Bronchial epithelial cell (primary cell): ENCODE results near the gene XDH. TPM values are rescaled to one million over a fixed set of nuclear protein-coding genes. Genes with fewer than 3 reads are reported as not detected.
A peak's percentile ranks its signal among the peaks of the same experiment; 100 is the strongest.

Experiments used
- DNase-seq: peaks from one replicate; pipeline ENCODE4 v3.0.0-alpha.2; 2010; ENCODE audit warnings: low read depth
- FAIRE-seq: peaks from 2 replicates; lab custom pipeline; 2011; peaks lifted over from hg19 to GRCh38; lab: Jason Lieb, UNC
- H3K27me3 ChIP-seq: 2 replicates; pipeline ENCODE4 v1.5.1; 2011; ENCODE audit warnings: low read length; ENCODE audit not compliant: control insufficient read depth, insufficient read depth
- H3K36me3 ChIP-seq: 2 replicates; pipeline ENCODE4 v1.5.1; 2011; ENCODE audit warnings: low read length; ENCODE audit not compliant: control insufficient read depth, insufficient read depth
- H3K4me3 ChIP-seq: 2 replicates; pipeline ENCODE4 v1.5.1; 2011; ENCODE audit warnings: mild to moderate bottlenecking, low read depth, low read length, control low read depth
- CTCF ChIP-seq: IDR thresholded peaks from 2 replicates; pipeline ENCODE4 v1.5.1; 2011; ENCODE audit warnings: mild to moderate bottlenecking, moderate library complexity, low read length, control low read depth, inconsistent platforms; ENCODE audit not compliant: insufficient read depth, severe bottlenecking
- total RNA-seq: library from RNA; depleted of rRNA; stranded (reverse); fragments of >200 nt; gene quantifications from 2 replicates; pipeline ENCODE4 v1.2.1, GENCODE V29; 2014

Gene XDH
- total RNA-seq, 1 donor from 2014 or later: 6.1 TPM

GRCh38 chr2:31426096-31426495 is 11.6 kb upstream of the XDH start:
- no peaks in the 10 kb centered on the region for H3K36me3 ChIP-seq
- no peak for DNase-seq
- H3K4me3 ChIP-seq: no peak overlapping the region
- no peak for TF ChIP-seq CTCF
- no peak for FAIRE-seq
- no peaks in the 10 kb centered on the region for H3K27me3 ChIP-seq

DNA sequence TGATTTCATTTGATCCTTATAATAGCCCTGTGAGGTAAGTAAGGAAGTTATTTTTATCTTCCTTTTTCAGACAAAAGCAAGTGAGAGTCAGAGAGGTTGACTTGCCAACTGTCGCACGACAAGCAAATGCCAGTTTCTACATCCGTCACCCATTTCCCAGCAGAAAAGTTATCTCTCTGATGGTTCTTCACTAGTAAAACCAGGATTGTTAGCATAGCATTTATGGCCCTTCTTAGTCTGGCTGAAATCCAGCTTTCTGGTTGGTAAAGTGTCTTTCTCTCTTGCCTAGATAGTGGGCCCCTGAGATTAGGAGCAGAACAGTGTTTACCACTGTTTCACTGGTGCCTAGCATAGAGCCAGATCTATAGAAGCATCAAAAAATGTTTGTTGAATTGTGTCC is 7.1 kb upstream of the XDH start:
- FAIRE-seq: no peak
- no peaks in the 10 kb centered on the region for H3K27me3 ChIP-seq
- no peak for DNase-seq
- no peak for TF ChIP-seq CTCF
- no peak overlapping the region for H3K4me3 ChIP-seq
- no peaks in the 10 kb centered on the region for H3K36me3 ChIP-seq

DNA sequence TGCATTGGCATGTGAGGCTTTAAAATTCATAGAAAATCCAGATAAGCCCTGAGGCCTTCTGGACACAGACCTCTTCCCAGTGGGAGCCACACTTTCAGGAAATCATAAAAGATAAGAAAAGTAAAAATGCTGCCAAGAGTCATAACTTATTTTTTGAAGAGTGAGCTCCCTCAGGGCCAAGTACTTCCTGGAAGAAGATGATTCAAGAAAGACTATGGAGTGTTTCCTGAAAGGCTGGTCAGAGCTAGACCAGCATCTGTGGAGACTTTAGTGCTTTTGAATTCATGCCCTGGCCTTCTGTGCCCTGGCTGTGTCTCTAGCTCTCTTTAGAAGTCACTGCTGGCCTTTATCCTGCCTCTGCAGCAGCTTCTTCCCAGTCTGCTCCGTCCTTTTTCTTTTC is 6.4 kb upstream of the XDH start:
- TF ChIP-seq CTCF: no peak
- Histone ChIP-seq H3K4me3 (no peak overlapping the region), H3K27me3 (no peaks in the 10 kb centered on the region), H3K36me3 (no peaks in the 10 kb centered on the region)
- DNase-seq (peak; percentile 15), FAIRE-seq (no peak)

GRCh38 chr2:31419386-31419785 is 4.8 kb upstream of the XDH start:
- no peaks in the 10 kb centered on the region for H3K27me3 ChIP-seq
- no peaks in the 10 kb centered on the region for H3K36me3 ChIP-seq
- no peak overlapping the region for H3K4me3 ChIP-seq
- DNase-seq (no peak), FAIRE-seq (no peak)
- TF ChIP-seq CTCF: no peak

GRCh38 chr2:31415421-31415820 is 879 bp upstream of the XDH start:
- no peak for TF ChIP-seq CTCF
- DNase-seq (no peak), FAIRE-seq (no peak)
- Histone ChIP-seq H3K4me3 (no peak overlapping the region), H3K36me3 (no peaks in the 10 kb centered on the region), H3K27me3 (no peaks in the 10 kb centered on the region)

DNA sequence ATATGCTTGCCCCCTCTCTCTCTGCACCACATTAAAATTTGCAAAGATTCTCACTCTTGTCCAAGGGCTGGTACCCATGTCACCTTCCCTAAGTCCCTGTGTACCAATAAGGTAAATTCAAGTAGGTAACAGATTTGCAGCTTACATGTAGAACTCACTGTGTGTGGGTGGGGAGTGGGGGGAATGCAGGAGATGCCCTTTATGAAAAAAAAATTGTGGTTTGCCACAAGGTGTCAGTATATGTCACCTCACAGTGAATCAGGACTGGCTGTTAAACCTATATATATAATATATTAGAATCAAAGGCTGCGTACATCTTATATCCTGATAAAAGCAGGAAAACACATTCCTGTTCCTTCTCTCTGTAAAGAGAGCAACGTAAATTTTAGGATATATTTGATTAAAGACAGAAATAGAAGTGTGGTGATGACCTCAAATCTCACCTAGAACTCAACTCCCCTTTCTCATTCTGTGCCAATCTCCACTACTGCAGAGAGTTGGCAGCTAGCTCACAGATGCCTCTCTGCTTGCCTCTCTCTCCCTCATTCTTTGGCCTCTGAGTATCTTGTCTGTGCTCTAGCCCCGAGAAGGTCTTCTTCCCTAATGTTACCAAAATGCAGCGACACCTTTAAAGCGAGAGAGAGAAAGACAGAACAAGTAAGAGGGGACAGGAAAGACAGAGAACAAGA is 536 bp downstream of the XDH start:
- Histone ChIP-seq H3K4me3 (no peak overlapping the region), H3K27me3 (no peaks in the 10 kb centered on the region), H3K36me3 (no peaks in the 10 kb centered on the region)
- TF ChIP-seq CTCF: peak; percentile 34
- DNase-seq (peak; percentile 48), FAIRE-seq (no peak)
